DOHH2 (cell line): ENCODE measurements around the gene MTO1.

Experiments used
- CTCF ChIP-seq: fragments of 200-600 bp; sonication (generic); IDR thresholded peaks from one replicate; pipeline ENCODE4 v1.5.1; 2014; ENCODE audit warnings: antibody characterized with exemption, mild to moderate bottlenecking, low read depth, low read length; ENCODE audit not compliant: poor library complexity, severe bottlenecking
- EZH2phosphoT487 ChIP-seq: fragments of 200-600 bp; sonication (generic); IDR thresholded peaks from 2 replicates; pipeline ENCODE4 v1.6.1; 2017; ENCODE audit warnings: borderline replicate concordance, mild to moderate bottlenecking, antibody characterized with exemption, low read length, moderate library complexity, mixed read lengths

- no peak for TF ChIP-seq CTCF
- no peak for TF ChIP-seq EZH2phosphoT487
Observed at GRCh38 chr6:73556836-73557235, 95.3 kb downstream of the MTO1 start.
